T-cell (primary cell): Measurements from ENCODE around the gene CDK5RAP2. TPM values are rescaled to one million over a fixed set of nuclear protein-coding genes. Genes with fewer than 3 reads are reported as not detected.

Source experiments
- ATAC-seq, 4 experiments: fragments of 200-7000 bp in 3 of 4; fragments of 150-1000 bp in 1 of 4; cut with Tn5 transposase; replicated peaks in 1 of 4; 1 replicate in 3 of 4; 2 replicates in 1 of 4; pipeline ENCODE4 v1.10.0; 2021; ENCODE audit warnings: moderate library complexity in 3 of 4, mild to moderate bottlenecking in 2 of 4, moderate number of reproducible peaks in 1 of 4
- CTCF ChIA-PET, 2 donors: fragments of 300-600 bp; sonication (Branson Sonifier 250); formaldehyde crosslinking; loops; one replicate each; lab custom pipeline; 2022; ENCODE audit warnings: antibody characterized with exemption in 2 of 2; lab: Charles Lee
- POLR2A ChIA-PET, 2 donors: fragments of 300-600 bp; sonication (Branson Sonifier 250); formaldehyde crosslinking; loops; one replicate each; lab custom pipeline; 2022; ENCODE audit warnings: antibody characterized with exemption in 2 of 2; lab: Charles Lee
- DNase-seq, 35 experiments: peaks; one replicate each; pipeline versions ENCODE4 v3.0.0 to v3.0.0-alpha.2; 2013 to 2023
- H3K27ac ChIP-seq: one replicate; pipeline ENCODE4 v1.5.1; 2013; ENCODE audit warnings: low read length
- H3K27me3 ChIP-seq, 2 experiments: replicated peaks in 1 of 2; 1 replicate in 1 of 2; 2 replicates in 1 of 2; pipeline versions ENCODE4 v1.6.1 to v1.7.0; 2013; ENCODE audit warnings: low read length in 1 of 2, mixed read lengths in 1 of 2; ENCODE audit not compliant: control insufficient read depth in 2 of 2, insufficient read depth in 2 of 2; ENCODE audit errors: extremely low read depth in 1 of 2
- H3K36me3 ChIP-seq, 2 donors: 1 replicate in 1 of 2; 2 replicates in 1 of 2; pipeline versions ENCODE4 v1.6.1 to v1.7.0; 2013; ENCODE audit warnings: low read length in 1 of 2; ENCODE audit not compliant: control insufficient read depth in 2 of 2, insufficient read depth in 1 of 2; ENCODE audit errors: extremely low read depth in 1 of 2
- H3K4me1 ChIP-seq, 2 experiments: 1 replicate in 1 of 2; 2 replicates in 1 of 2; pipeline versions ENCODE4 v1.6.1 to v1.7.0; 2013; ENCODE audit warnings: low read length in 2 of 2, mixed read lengths in 1 of 2; ENCODE audit not compliant: insufficient read depth in 2 of 2, control insufficient read depth in 1 of 2; ENCODE audit errors: extremely low read depth in 1 of 2
- H3K4me3 ChIP-seq, 2 donors: 1 replicate in 1 of 2; 2 replicates in 1 of 2; pipeline versions ENCODE4 v1.5.1 to v1.7.0; 2013; ENCODE audit warnings: mild to moderate bottlenecking in 2 of 2, low read length in 1 of 2, moderate library complexity in 1 of 2; ENCODE audit not compliant: control insufficient read depth in 1 of 2; ENCODE audit errors: extremely low read depth in 1 of 2
- H3K9me3 ChIP-seq: 2 replicates; pipeline ENCODE4 v1.7.0; 2013
- H3K27ac Mint-ChIP-seq, 2 donors: one replicate each; pipeline ENCODE4 v1.8.0; 2020 to 2021; ENCODE audit warnings: mild to moderate bottlenecking in 2 of 2, mixed read lengths in 2 of 2
- H3K27me3 Mint-ChIP-seq, 2 donors: one replicate each; pipeline ENCODE4 v1.8.0; 2021 to 2022; ENCODE audit warnings: mixed read lengths in 2 of 2
- H3K36me3 Mint-ChIP-seq: one replicate; pipeline ENCODE4 v1.8.0; 2021; ENCODE audit warnings: mixed read lengths
- H3K4me1 Mint-ChIP-seq, 3 donors: one replicate each; pipeline ENCODE4 v1.8.0; 2020 to 2022; ENCODE audit warnings: mixed read lengths in 3 of 3, mild to moderate bottlenecking in 1 of 3
- H3K4me3 Mint-ChIP-seq, 3 donors: one replicate each; pipeline ENCODE4 v1.8.0; 2020 to 2022; ENCODE audit warnings: mild to moderate bottlenecking in 3 of 3, mixed read lengths in 3 of 3, moderate library complexity in 3 of 3
- H3K9me3 Mint-ChIP-seq, 3 donors: one replicate each; pipeline ENCODE4 v1.8.0; 2020 to 2022; ENCODE audit warnings: mixed read lengths in 3 of 3
- WGBS: methylation state at CpG from one replicate; pipeline ENCODE4 v1.1.5; 2013; ENCODE audit warnings: missing lambda C conversion rate; ENCODE audit not compliant: insufficient coverage; 5-methylcytosine and 5-hydroxymethylcytosine counted together
- total RNA-seq, 35 experiments: library from RNA in 6 of 35; stranded (reverse) in 6 of 35; fragments of 120-200 nt in 1 of 35; gene quantifications; one replicate each; pipeline versions ENCODE4 v1.2.1 to v1.2.4 and lab custom pipeline; 2013 to 2026

Gene CDK5RAP2
- total RNA-seq, 5 donors from 2014 or later (not counting 1 experiment from before 2014, with no cell fraction given) = 66.3 to 79.8 (median 73.9) TPM

GRCh38 chr9:120593250-120593954 is 13.4 kb upstream of the CDK5RAP2 start:
- Mint-ChIP-seq H3K4me1 (no peaks in the 10 kb centered on the region), H3K27me3 (no peaks in the 10 kb centered on the region), H3K36me3 (no peaks in the 10 kb centered on the region), H3K27ac (no peak overlapping the region), H3K9me3 (no peaks in the 10 kb centered on the region), H3K4me3 (no peak overlapping the region)
- no peak overlapping the region for H3K27ac ChIP-seq
- ATAC-seq (no peak), DNase-seq (no peak)
- ChIA-PET POLR2A (no interaction called here), CTCF (interaction anchor here (0.5 to 0.6 kb wide), 2 partner anchors 26 to 29 kb away, joined by 3 to 4 read pairs; no protein-coding TSS in a partner anchor)
- H3K27me3 ChIP-seq = peaks cover 0 to 7% of the 10 kb centered on the region in 2 experiments
- no peaks in the 10 kb centered on the region for H3K4me1 ChIP-seq
- no peaks in the 10 kb centered on the region for H3K9me3 ChIP-seq
- H3K4me3 ChIP-seq = no peak overlapping the region
- WGBS = 100% methylated on average over 3 of the region's 5 CpGs
- no peaks in the 10 kb centered on the region for H3K36me3 ChIP-seq

DNA sequence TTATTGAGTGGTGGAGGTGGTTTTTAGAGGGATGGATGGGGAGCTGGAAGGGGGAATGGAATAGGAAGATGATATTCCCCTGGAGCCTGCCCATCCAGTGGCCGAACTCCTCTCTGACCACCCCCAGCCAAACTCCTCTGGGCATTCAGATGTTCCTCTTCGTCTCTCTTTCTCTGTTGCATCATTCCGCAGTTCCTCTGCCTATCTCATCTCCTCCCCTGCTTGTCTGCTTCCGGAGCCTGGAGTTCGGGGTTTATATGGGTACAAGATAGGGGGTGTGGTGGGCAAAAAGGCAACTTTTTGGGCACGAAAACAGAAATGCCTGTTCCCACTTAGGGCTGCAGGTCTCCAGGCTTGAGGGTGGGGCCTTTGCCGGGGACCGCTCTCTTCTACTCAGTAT is 12.2 kb upstream of the CDK5RAP2 start:
- no peak for ATAC-seq
- no CpG with 5 or more reads among the region's 8 CpGs for WGBS
- H3K4me1 Mint-ChIP-seq = no peaks in the 10 kb centered on the region
- H3K4me3 Mint-ChIP-seq = no peak overlapping the region
- H3K4me3 ChIP-seq = no peak overlapping the region
- H3K4me1 ChIP-seq = no peaks in the 10 kb centered on the region
- no peaks in the 10 kb centered on the region for H3K36me3 Mint-ChIP-seq
- POLR2A ChIA-PET = no interaction called here
- no peaks in the 10 kb centered on the region for H3K9me3 ChIP-seq
- CTCF ChIA-PET = no interaction called here
- H3K27ac Mint-ChIP-seq = no peak overlapping the region
- peaks cover 0 to 7% of the 10 kb centered on the region in 2 experiments for H3K27me3 ChIP-seq
- DNase-seq = no peak
- H3K36me3 ChIP-seq = no peaks in the 10 kb centered on the region
- no peak overlapping the region for H3K27ac ChIP-seq
- H3K27me3 Mint-ChIP-seq = no peaks in the 10 kb centered on the region
- no peaks in the 10 kb centered on the region for H3K9me3 Mint-ChIP-seq

- ATAC-seq (no peak), DNase-seq (no peak)
- H3K4me1 Mint-ChIP-seq = peaks cover 0 to 11% (median 5%) of the 10 kb centered on the region in 3 donors
- ChIA-PET POLR2A (interaction anchor here in 1 of 2 donors (0.7 kb wide), 1 partner anchor 128 kb away, joined by 3 read pairs; no protein-coding TSS in a partner anchor), CTCF (no interaction called here)
- Histone ChIP-seq H3K36me3 (no peaks in the 10 kb centered on the region), H3K27ac (no peak overlapping the region), H3K27me3 (peaks cover 0 to 7% of the 10 kb centered on the region in 2 experiments), H3K4me3 (no peak overlapping the region), H3K9me3 (no peaks in the 10 kb centered on the region), H3K4me1 (no peaks in the 10 kb centered on the region)
- no peaks in the 10 kb centered on the region for H3K36me3 Mint-ChIP-seq
- no peaks in the 10 kb centered on the region for H3K27me3 Mint-ChIP-seq
- no peaks in the 10 kb centered on the region for H3K9me3 Mint-ChIP-seq
- no peak overlapping the region for H3K4me3 Mint-ChIP-seq
- no peak overlapping the region for H3K27ac Mint-ChIP-seq
- 100% methylated on average over 1 of the region's 1 CpG for WGBS
Observed at GRCh38 chr9:120587328-120587727, 7.4 kb upstream of the CDK5RAP2 start.

GRCh38 chr9:120583958-120584369 is 4.0 kb upstream of the CDK5RAP2 start:
- Histone ChIP-seq H3K27me3 (peaks cover 0 to under 1% of the 10 kb centered on the region in 2 experiments), H3K27ac (no peak overlapping the region), H3K9me3 (no peaks in the 10 kb centered on the region), H3K4me1 (peaks cover 5 to 16% of the 10 kb centered on the region in 2 experiments), H3K36me3 (no peaks in the 10 kb centered on the region), H3K4me3 (no peak overlapping the region)
- H3K9me3 Mint-ChIP-seq = no peaks in the 10 kb centered on the region
- peak overlapping the region in 1 of 2 donors; percentile 11 for H3K27ac Mint-ChIP-seq
- POLR2A ChIA-PET = no interaction called here
- no peaks in the 10 kb centered on the region for H3K36me3 Mint-ChIP-seq
- 100% methylated on average over 1 of the region's 3 CpGs for WGBS
- no peaks in the 10 kb centered on the region for H3K27me3 Mint-ChIP-seq
- no peak overlapping the region for H3K4me3 Mint-ChIP-seq
- CTCF ChIA-PET = no interaction called here
- H3K4me1 Mint-ChIP-seq = peaks cover 15 to 34% (median 29%) of the 10 kb centered on the region in 3 donors
- ATAC-seq (no peak), DNase-seq (peak in 25 of 35 experiments; percentile 7 to 62 (median 19))

- peaks cover 45 to 65% (median 60%) of the 10 kb centered on the region in 3 donors for H3K4me1 Mint-ChIP-seq
- 4% methylated on average over 28 of the region's 31 CpGs for WGBS
- peak in 1 of 4 experiments; percentile 46 for ATAC-seq
Observed at GRCh38 chr9:120579139-120580050, 572 bp downstream of the CDK5RAP2 start.

GRCh38 chr9:120574473-120574872 is 5.5 kb downstream of the CDK5RAP2 start:
- Histone ChIP-seq H3K27me3 (no peaks in the 10 kb centered on the region), H3K4me1 (peaks cover 8 to 16% of the 10 kb centered on the region in 2 experiments), H3K4me3 (no peak overlapping the region), H3K9me3 (no peaks in the 10 kb centered on the region), H3K27ac (no peak overlapping the region), H3K36me3 (peaks cover 3 to 27% of the 10 kb centered on the region in 2 donors)
- ChIA-PET POLR2A (no interaction called here), CTCF (no interaction called here)
- Mint-ChIP-seq H3K4me1 (peaks cover 42 to 51% (median 46%) of the 10 kb centered on the region in 3 donors), H3K36me3 (peaks cover 26% of the 10 kb centered on the region), H3K27ac (no peak overlapping the region), H3K9me3 (no peaks in the 10 kb centered on the region), H3K4me3 (no peak overlapping the region), H3K27me3 (no peaks in the 10 kb centered on the region)
- ATAC-seq (no peak), DNase-seq (no peak)
- no CpG with 5 or more reads among the region's 2 CpGs for WGBS

More at GRCh38 chr9:120579139-120580050, 572 bp downstream of the CDK5RAP2 start:
- Histone ChIP-seq H3K4me3 (peak overlapping the region; percentile 92 to 93), H3K4me1 (peaks cover 8 to 26% of the 10 kb centered on the region in 2 experiments), H3K36me3 (no peaks in the 10 kb centered on the region), H3K9me3 (no peaks in the 10 kb centered on the region), H3K27me3 (no peaks in the 10 kb centered on the region), H3K27ac (peak overlapping the region; percentile 67)
- peaks cover 9% of the 10 kb centered on the region for H3K36me3 Mint-ChIP-seq
- no peaks in the 10 kb centered on the region for H3K9me3 Mint-ChIP-seq
- POLR2A ChIA-PET = no interaction called here
- peak overlapping the region; percentile 84 to 91 for H3K27ac Mint-ChIP-seq
- no peaks in the 10 kb centered on the region for H3K27me3 Mint-ChIP-seq
- H3K4me3 Mint-ChIP-seq = peak overlapping the region; percentile 91 to 96 (median 92)
- no peak for DNase-seq
- CTCF ChIA-PET = interaction anchor here in 1 of 2 donors (0.6 kb wide), 1 partner anchor 1514 kb away, joined by 3 read pairs; no protein-coding TSS in a partner anchor
